NCI-H2196 treated with DMSO at 0.1 percent for 48 hours (cell line): ENCODE data around the gene SLC12A2.

Source experiments
- DNase-seq: peaks from one replicate; lab custom pipeline; 2025; ENCODE audit not compliant: unreplicated experiment; lab: John Stamatoyannopoulos, UW

SLC12A2 gene

DNA sequence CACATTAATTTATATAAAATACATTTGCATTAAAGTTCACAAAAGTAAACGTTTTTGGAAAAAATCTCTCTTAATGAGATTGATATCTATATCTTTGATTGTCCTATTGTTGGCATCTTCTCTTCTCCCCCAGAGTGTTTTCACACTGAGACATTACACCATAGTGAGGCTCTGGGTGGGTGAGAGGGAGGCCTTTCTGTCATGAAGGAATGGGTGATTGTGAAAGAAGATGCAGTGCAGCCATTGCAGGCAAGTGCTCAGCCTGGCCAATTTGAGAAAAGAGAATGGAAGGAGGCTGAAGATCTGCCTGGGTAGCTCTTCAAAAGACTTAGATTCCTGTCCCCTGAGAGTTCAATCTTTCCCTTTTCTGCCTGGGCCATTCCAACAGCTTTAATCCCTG lies 140.8 kb downstream of the SLC12A2 start:
- no peak for DNase-seq

DNA sequence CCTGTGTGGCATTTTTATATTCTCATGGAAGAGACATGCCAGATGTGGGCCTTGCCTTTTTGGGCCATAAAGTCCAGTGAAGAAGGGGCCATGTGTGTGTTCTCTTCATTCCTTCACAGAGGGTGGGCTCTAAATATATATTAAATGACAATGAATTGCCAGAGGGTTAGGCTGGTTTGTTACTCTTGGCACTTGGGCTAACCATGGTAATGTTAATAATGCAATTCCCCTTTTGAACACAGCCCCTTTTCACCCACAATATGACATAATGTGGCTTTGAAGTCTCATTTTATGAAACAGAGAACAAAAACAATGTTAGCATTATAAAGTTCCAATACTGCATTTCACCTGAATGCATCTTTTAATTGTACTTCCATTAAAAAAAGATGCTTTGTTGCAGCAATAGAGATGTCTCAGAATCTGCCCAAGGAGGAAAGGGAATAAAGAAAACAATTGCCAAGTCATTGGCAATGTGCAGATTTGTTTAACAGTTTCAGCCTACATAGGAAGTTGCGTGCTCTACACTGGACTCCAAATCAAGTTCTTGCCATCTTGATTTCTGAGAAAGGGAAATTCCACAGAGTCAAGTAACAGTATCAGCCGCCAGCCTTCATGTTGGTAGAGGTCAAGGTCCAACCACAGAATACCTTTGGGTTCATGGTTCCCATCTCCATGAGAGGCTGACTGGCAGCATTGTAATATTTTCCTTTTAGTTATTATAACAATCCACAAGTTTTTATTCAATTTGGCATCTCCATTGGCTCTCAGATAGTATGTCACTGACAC lies 141.9 kb downstream of the SLC12A2 start:
- DNase-seq: no peak

DNA sequence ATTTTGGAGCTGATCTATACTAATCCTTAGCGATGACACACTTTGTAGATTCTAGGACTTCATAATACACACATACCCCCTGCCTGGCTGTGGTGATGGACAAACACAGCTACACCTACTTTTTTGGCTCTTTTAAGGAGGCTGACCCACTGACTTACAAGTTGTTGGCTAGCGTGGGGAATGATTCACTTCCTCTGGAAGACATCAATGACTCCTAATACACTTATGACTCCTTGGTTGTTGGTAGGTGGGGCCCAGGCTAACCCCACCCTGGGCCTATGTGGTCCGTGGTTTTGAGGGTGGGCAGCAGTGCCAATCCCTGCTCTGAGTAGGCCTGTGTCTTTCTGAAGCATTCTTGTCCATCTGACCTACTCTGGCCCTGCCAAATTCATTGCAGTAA lies 144.4 kb downstream of the SLC12A2 start:
- no peak for DNase-seq

DNA sequence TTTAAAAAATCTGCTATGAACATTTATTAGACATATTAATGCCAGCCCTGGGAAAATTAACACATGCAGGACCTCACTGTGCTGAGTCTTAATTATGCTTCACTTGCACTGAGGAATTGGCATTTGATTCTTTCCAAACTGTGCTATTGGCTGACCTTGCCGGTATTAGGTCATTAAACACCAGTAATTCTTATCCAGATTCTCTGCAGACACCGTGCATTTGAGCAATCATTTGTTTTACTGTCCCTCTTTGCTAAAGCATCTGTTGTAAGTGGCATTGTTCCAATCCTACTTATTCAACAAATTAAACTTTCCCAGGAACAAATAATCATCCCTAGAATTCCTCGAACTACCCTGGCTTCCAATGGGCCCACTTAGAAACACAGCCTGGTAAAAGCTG lies 145.0 kb downstream of the SLC12A2 start:
- no peak for DNase-seq

DNA sequence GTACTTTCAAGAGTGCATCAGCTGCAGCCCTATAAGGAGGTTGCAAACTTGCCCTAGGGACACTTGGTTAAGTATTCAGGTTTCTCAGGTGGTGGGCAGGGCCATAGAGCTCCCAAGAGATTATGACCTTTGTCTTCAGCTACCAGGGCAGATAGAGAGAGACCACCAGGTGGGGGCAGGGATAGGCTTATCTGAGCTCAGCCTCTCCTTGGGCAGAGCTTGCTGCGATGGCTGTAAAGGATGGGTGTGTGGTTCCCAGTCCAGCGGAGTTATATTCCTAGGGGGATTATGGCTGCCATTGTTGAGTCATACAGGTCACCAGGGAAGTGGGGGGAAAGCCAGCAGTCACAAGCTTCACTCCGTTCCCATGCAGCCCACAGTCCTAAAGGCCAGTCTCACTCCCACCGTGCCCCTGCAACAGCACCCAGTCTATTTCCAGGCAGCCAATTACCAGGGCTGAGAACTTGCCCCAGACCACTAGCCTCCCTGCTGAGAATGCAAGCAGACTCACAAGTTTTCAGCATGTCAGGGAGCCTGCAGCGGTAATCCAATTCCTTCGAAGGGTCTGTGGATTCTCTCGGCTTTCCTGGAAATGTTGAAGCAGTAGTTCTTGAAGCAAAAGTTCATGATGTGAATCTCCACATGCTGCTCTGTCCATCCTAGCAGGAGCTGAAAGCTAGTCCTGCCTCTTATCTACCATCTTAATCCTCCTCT lies 151.5 kb downstream of the SLC12A2 start:
- no peak for DNase-seq

DNA sequence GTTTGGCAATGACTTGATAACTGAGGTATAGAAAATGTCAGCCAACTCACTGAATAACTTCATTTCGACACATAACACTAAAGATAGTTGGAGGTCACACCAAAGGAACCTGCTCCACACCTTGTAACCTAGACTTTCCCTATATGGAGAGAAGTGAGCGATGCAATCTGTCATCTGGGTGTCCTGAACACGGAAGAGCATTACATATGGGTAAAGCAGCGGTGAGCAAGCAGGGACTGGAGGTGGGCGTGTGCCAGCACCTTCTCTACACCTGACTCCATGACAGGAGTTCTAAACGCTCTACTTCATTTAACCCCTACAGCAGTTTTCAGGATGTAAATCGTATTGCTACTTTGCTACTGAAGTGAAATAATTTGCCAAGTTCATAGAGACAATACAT lies 152.8 kb downstream of the SLC12A2 start:
- DNase-seq: no peak

DNA sequence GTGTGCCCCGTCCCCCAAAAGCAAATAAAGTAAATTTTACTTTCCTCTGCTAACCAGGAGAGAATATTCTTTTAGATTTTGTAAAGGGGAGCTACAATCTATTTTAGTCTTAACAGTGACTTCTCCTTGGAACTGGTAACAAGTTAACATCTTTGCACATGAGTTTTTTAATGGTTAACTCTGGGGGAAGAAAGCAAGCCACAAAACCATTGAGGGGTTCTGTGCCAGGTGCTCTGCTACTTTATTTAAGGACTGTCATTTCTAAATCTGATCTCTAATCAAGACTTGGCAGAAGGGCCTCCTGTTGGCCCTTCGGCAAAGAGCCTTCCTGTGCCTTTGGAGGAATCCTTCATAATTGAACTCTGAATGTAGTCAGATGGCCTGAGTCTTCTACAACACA lies 153.4 kb downstream of the SLC12A2 start:
- no peak for DNase-seq

DNA sequence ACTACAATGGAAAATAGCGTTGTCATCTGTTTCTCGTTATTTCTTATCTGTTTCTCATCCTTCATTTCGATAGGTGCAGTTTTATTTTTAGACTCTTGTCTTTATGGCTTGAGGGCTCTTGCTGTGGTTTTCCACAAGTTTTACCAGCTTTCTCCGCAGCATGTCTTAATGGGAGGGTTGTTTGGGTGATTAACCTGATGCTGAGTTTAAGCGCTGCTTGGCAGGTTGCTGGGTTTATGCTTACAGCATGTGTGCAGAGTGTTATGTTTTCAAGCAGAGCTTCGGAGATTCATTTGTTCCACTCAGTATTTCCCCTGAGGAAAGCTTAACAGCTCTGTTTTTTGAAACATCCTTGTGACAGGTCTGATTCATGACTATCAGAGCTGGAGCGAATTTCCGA lies 154.0 kb downstream of the SLC12A2 start:
- DNase-seq: no peak
